GM12873 (cell line): Measurements from ENCODE around the gene C11orf54.

Experiments used
- TF ChIP-seq, protein P1 (sequence below): IDR thresholded peaks from 2 replicates; pipeline ENCODE4 v1.5.1; 2012; ENCODE audit warnings: low read depth, mild to moderate bottlenecking, moderate library complexity, low read length, control low read depth; ENCODE audit not compliant: insufficient read depth; ENCODE audit errors: missing control alignments

C11orf54 gene

DNA sequence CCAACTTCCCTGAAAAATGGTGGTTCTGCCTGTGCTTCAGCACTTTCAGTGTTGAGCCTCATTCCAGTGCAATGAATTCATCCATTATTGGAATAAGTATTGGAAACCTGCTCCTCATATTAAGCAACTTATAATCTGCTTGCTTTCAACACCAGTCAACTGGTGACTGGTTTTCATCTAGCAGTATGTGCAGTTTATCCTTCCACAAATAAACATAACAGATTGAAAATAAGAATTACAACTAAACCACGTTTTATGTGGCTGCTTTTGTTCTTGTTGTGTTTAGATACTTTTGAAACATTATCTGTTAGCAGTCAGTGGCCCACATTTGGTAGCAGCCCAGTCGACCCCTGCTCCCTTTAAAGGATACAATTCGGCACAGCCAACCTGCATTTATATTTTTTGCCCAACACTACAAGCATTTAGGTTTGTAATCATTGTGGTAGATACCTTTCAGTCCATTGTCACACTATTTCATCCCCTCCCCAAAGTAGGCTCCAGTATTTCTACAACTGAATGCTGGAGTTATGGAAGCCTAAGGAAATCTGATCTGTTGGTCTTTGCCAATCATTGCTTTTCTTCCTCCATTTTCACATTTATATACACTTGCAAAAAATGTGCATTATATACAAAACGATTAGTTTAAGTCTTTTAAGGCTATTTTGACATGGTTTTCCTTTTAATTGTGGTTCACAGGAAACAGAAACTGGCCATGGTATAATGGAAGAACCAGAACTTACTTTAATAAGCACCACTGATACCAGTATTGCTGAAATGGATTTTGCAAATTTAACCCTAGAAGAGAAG, 13.3 kb upstream of the C11orf54 start:
- TF ChIP-seq, protein P1, sequence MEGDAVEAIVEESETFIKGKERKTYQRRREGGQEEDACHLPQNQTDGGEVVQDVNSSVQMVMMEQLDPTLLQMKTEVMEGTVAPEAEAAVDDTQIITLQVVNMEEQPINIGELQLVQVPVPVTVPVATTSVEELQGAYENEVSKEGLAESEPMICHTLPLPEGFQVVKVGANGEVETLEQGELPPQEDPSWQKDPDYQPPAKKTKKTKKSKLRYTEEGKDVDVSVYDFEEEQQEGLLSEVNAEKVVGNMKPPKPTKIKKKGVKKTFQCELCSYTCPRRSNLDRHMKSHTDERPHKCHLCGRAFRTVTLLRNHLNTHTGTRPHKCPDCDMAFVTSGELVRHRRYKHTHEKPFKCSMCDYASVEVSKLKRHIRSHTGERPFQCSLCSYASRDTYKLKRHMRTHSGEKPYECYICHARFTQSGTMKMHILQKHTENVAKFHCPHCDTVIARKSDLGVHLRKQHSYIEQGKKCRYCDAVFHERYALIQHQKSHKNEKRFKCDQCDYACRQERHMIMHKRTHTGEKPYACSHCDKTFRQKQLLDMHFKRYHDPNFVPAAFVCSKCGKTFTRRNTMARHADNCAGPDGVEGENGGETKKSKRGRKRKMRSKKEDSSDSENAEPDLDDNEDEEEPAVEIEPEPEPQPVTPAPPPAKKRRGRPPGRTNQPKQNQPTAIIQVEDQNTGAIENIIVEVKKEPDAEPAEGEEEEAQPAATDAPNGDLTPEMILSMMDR, result no peak

DNA sequence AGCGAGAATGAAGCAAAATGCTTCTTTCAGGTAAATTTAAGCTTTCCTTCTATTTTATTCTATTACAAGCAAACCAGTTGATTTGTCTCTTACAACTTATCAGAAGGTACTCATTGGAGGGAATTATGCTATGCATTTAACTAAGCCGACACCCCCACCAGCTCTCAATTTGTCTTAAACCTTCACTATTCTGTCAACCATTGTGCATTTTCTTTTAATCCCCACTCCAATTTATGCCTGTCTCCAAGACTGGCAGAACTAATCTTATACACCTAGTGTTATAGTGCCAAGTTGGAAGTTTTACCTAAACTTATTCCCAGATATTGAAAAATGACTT, 12.7 kb upstream of the C11orf54 start:
- TF ChIP-seq, protein P1, result no peak

DNA sequence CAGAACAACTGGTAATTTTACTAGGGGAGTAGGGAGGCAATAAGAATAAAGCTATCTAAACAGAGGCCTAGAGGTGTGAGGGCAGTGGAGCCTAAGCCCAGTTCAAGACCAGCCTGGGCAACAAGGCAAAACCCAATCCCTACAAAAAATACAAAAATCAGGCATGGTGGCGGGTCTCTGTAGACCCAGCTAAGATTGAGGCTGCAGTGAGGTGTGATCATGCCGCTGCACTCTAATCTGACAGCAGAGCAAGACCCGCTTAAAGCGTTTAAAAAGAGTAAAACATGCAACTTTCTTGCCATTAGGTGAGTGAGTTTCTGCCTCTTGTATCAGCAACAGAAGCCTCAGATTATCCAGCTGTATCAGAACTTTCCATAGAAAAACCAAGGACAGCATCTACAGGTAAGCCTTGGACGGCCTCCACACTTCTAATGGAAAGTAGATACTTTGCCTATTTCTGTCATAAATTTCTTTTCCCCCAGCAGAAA, 12.3 kb upstream of the C11orf54 start:
- TF ChIP-seq, protein P1, result no peak

DNA sequence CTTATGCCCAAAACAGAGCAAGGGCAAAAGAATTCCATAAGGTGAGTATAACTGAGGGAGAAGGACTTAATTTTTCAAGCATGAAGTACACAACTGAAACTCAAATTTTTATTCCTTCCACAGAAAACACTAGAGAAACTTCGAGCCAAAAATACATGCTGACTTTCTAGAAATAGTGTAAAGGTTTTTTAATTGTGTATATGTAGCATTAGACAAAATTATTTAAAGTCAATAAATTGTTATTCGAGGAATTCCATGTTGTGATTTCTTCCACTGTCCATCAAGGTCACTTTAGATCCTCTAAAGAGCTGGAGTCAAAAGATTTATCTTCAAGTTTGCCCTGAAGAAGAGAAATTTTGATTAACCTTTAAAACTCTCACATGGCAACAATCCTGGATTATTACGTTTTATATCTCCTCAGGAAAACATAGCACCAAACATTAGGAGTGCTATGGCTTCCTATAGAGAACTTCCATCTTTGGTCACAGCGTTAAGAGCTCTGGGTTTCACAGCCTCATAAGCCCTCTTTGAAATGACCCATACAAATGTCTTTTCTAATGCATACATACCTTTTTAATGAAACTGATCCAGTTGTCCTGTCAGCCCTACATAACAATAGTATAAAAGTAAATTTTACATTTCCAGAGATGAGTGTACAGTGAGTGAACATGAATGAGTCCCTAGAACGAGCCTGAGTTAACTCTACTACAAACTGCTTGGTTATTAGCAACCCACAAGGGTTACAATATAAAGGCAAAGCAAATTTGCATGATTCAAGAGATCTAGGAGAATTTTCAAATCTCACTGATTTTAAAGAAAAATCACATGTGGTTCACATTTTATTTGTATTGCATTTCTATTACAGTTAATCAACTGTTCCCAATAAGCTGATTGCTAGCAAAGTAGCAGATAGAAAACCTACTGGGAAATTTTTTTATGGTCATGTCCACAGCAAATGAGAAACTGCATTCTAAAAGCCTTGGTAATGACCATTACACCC, 11.1 kb upstream of the C11orf54 start:
- TF ChIP-seq, protein P1, result no peak

DNA sequence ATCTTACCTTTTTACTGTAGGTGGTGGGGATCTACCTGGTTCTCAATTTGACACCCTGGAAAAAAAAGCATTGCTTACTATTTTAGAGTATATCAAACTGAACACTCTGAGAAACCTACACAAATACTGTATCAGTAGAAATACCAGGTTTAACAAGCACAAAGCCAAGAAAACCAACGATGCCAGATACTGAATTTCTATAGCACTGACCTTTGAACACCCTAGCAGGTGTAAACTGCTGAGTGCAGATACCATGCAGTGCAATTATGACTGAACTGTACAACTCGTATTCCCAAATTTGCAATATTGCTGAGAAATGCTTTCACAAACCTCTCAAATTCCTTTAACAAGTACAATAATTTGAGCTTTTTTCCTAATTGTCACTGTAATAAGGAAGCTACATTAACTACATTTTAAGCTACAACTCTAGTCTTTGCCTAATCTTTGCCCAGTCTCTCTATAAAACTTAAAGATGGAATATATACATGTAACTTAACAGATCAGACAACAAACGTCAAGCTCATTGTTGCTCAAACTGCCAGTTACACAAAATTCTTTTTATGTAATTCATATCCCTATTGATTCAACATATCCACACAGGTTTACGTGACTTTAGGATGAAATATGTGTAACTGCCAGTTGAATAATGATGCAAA, 9.1 kb upstream of the C11orf54 start:
- TF ChIP-seq, protein P1, result no peak

DNA sequence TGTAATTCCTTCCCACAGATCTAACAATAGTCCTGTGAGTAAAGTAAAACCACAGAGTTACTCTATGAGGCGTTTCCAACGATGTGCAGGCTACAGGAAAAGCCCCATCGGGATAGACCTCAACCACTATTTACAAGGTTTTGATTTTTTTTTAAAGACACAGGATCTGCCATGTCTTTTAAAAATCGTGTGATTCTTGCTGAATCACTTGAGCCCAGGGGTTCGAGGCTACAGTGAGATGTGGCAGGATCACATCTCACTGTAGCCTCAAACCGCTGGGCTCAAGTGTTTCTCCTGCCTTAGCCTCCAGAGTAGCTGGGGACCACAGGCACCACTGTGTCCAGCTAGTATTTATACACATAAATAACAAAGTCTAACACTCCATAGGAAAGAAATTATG, 8.0 kb upstream of the C11orf54 start:
- TF ChIP-seq, protein P1, result no peak
